CD4-positive, alpha-beta T cell (primary cell): ENCODE data around the gene NCKIPSD. TPM values are rescaled to one million over a fixed set of nuclear protein-coding genes. Genes with fewer than 3 reads are reported as not detected.

Experiments used
- ATAC-seq: fragments of 200-7000 bp; cut with Tn5 transposase; one replicate; pipeline ENCODE4 v1.10.0; 2022; ENCODE audit warnings: mild to moderate bottlenecking; ENCODE audit not compliant: poor library complexity
- CTCF ChIA-PET: fragments of 350-600 bp; sonication (Branson Sonifier 250); formaldehyde crosslinking; loops from one replicate; lab custom pipeline; 2021; ENCODE audit warnings: antibody characterized with exemption, inconsistent platforms; lab: Charles Lee
- POLR2A ChIA-PET: fragments of 350-600 bp; sonication (Branson Sonifier 250); formaldehyde crosslinking; loops from one replicate; lab custom pipeline; 2021; ENCODE audit warnings: antibody characterized with exemption, inconsistent platforms; lab: Charles Lee
- DNase-seq, 14 experiments: peaks; one replicate each; pipeline ENCODE4 v3.0.0-alpha.2; 2013 to 2020; ENCODE audit warnings: mixed read lengths in 2 of 14
- H3K27ac ChIP-seq, 2 donors: one replicate each; pipeline versions ENCODE4 v1.5.1 to v1.7.0; 2013; ENCODE audit warnings: low read length in 2 of 2, low read depth in 1 of 2, mild to moderate bottlenecking in 1 of 2
- H3K27me3 ChIP-seq, 2 experiments: 1 replicate in 1 of 2; 2 replicates in 1 of 2; pipeline versions ENCODE4 v1.6.1 to v1.7.0; 2013; ENCODE audit warnings: low read length in 2 of 2, control low read depth in 1 of 2, mild to moderate bottlenecking in 1 of 2, moderate library complexity in 1 of 2; ENCODE audit not compliant: insufficient read depth in 2 of 2, control insufficient read depth in 1 of 2
- H3K36me3 ChIP-seq: one replicate; pipeline ENCODE4 v1.6.1; 2013; ENCODE audit warnings: low read length, control low read depth; ENCODE audit not compliant: insufficient read depth
- H3K4me1 ChIP-seq: one replicate; pipeline ENCODE4 v1.6.1; 2013; ENCODE audit warnings: low read length, control low read depth; ENCODE audit not compliant: insufficient read depth
- H3K4me3 ChIP-seq: one replicate; pipeline ENCODE4 v1.5.1; 2013; ENCODE audit warnings: mild to moderate bottlenecking, low read length, moderate library complexity
- H3K9me3 ChIP-seq, 2 experiments: 1 replicate in 1 of 2; 2 replicates in 1 of 2; pipeline versions ENCODE4 v1.6.1 to v1.7.0; 2013; ENCODE audit warnings: low read length in 2 of 2, mild to moderate bottlenecking in 2 of 2, control low read depth in 1 of 2, moderate library complexity in 1 of 2; ENCODE audit not compliant: control insufficient read depth in 1 of 2, insufficient read depth in 1 of 2
- H3K27ac Mint-ChIP-seq: one replicate; pipeline ENCODE4 v1.8.0; 2020; ENCODE audit warnings: mixed read lengths
- H3K27me3 Mint-ChIP-seq: one replicate; pipeline ENCODE4 v1.8.0; 2021; ENCODE audit warnings: mixed read lengths
- H3K36me3 Mint-ChIP-seq: one replicate; pipeline ENCODE4 v1.8.0; 2021; ENCODE audit warnings: low read depth, mixed read lengths
- H3K4me1 Mint-ChIP-seq: one replicate; pipeline ENCODE4 v1.8.0; 2021; ENCODE audit warnings: low read depth, mixed read lengths
- H3K4me3 Mint-ChIP-seq: one replicate; pipeline ENCODE4 v1.8.0; 2020; ENCODE audit warnings: mild to moderate bottlenecking, mixed read lengths
- H3K9me3 Mint-ChIP-seq: one replicate; pipeline ENCODE4 v1.8.0; 2020; ENCODE audit warnings: mixed read lengths
- intact Hi-C, 2 experiments: fragments of 100-400 bp; cut with DNase I in 1 of 2; cut with micrococcal nuclease in 1 of 2; formaldehyde crosslinking; loops; one replicate each; pipeline versions ENCODE4 v1.15.1 to v1.9.0; 2023 to 2025; cut with DNase I, micrococcal nuclease
- total RNA-seq, 174 experiments: library from RNA in 2 of 174; stranded (reverse) in 2 of 174; gene quantifications; one replicate each; pipeline ENCODE4 v1.2.3 and lab custom pipeline; 2021 to 2026
- TF ChIP-seq, protein P1 (sequence below): fragments of 200-600 bp; IDR thresholded peaks from one replicate; pipeline ENCODE4 v1.8.0; 2022; ENCODE audit warnings: antibody characterized with exemption, mild to moderate bottlenecking

Gene NCKIPSD
- total RNA-seq, 2 experiments from 2014 or later: 9.7 to 10.8 TPM

DNA sequence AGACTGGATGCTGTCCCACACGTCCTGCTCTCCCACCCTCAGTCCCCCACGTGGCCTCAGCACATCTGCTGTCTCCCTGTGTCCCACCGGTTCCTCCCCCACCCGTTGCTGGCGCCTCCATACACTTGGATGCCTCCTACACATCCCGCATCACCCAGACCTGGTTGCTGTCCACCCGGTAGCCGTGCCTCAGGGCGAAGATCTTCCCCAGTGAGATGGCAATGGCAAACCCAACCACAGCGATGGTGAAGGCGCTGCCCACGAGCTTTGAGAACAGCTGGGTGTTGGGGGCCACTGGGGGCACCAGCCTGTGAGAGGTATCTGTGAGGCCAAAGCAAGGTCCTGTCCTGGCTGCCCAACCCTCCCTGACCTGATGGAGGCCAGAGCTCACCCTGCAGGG lies 54.9 kb downstream of the NCKIPSD start:
- Histone ChIP-seq H3K27me3 (no peaks in the 10 kb centered on the region), H3K4me3 (no peak overlapping the region), H3K27ac (no peak overlapping the region), H3K4me1 (peaks cover 24% of the 10 kb centered on the region), H3K9me3 (no peaks in the 10 kb centered on the region), H3K36me3 (peaks cover 24% of the 10 kb centered on the region)
- ChIA-PET CTCF (no interaction called here), POLR2A (no interaction called here)
- H3K4me1 Mint-ChIP-seq: peaks cover 7% of the 10 kb centered on the region
- no peaks in the 10 kb centered on the region for H3K9me3 Mint-ChIP-seq
- no peak overlapping the region for H3K4me3 Mint-ChIP-seq
- TF ChIP-seq, protein P1, sequence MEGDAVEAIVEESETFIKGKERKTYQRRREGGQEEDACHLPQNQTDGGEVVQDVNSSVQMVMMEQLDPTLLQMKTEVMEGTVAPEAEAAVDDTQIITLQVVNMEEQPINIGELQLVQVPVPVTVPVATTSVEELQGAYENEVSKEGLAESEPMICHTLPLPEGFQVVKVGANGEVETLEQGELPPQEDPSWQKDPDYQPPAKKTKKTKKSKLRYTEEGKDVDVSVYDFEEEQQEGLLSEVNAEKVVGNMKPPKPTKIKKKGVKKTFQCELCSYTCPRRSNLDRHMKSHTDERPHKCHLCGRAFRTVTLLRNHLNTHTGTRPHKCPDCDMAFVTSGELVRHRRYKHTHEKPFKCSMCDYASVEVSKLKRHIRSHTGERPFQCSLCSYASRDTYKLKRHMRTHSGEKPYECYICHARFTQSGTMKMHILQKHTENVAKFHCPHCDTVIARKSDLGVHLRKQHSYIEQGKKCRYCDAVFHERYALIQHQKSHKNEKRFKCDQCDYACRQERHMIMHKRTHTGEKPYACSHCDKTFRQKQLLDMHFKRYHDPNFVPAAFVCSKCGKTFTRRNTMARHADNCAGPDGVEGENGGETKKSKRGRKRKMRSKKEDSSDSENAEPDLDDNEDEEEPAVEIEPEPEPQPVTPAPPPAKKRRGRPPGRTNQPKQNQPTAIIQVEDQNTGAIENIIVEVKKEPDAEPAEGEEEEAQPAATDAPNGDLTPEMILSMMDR: no peak
- H3K36me3 Mint-ChIP-seq: peaks cover 31% of the 10 kb centered on the region
- no peak overlapping the region for H3K27ac Mint-ChIP-seq
- no peak for ATAC-seq
- H3K27me3 Mint-ChIP-seq: no peaks in the 10 kb centered on the region
- no peak for DNase-seq
- intact Hi-C loops: no loop called here

DNA sequence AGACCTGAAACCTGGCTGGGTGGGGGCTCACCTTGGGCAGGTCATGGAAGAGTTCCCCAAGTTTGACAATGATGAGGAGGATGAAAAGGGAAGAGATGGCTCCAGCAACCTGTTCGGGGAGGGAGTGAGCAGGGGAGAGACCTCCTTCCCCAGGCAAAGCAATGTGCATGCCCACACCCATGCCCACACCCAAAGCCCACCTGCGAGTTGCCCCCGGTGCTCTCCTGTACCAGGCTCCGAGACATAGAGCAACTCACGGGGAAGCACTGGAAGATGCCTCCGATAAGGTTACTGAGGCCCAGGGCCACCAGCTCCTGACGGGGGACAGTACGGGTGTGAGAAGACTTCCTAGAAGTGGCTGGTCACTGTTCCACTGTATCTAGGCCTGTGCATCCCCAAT lies 55.3 kb downstream of the NCKIPSD start:
- ATAC-seq (no peak), DNase-seq (no peak)
- no peaks in the 10 kb centered on the region for H3K9me3 ChIP-seq
- intact Hi-C loops: no loop called here
- Mint-ChIP-seq H3K4me1 (peaks cover 7% of the 10 kb centered on the region), H3K4me3 (no peak overlapping the region), H3K27ac (no peak overlapping the region), H3K36me3 (peaks cover 31% of the 10 kb centered on the region), H3K9me3 (no peaks in the 10 kb centered on the region), H3K27me3 (no peaks in the 10 kb centered on the region)
- peaks cover 20% of the 10 kb centered on the region for H3K4me1 ChIP-seq
- no peak overlapping the region for H3K4me3 ChIP-seq
- ChIA-PET CTCF (no interaction called here), POLR2A (no interaction called here)
- H3K36me3 ChIP-seq: peaks cover 24% of the 10 kb centered on the region
- H3K27me3 ChIP-seq: no peaks in the 10 kb centered on the region
- TF ChIP-seq, protein P1: no peak
- no peak overlapping the region for H3K27ac ChIP-seq

DNA sequence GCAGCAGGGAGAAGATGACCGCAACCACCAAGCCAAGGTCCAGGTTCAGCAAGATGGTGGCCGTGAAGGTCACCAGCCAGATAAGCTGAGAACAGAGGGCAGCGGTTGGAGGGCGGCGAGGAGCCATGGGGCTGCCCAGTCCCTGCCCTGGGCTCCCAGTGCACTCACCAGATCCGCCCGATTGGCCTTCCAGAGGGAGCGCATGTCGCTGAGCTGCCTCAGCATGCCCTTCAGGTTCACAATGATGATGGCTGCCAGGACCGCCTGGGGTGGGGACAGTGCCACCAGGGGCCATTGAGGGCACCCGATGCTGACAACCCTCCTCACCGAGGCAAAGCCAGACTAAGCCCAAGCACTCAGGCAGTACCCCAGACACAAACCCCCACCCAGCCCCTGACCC lies 55.8 kb downstream of the NCKIPSD start:
- Mint-ChIP-seq H3K36me3 (peaks cover 31% of the 10 kb centered on the region), H3K9me3 (no peaks in the 10 kb centered on the region), H3K27ac (no peak overlapping the region), H3K4me1 (peaks cover 9% of the 10 kb centered on the region), H3K4me3 (no peak overlapping the region), H3K27me3 (no peaks in the 10 kb centered on the region)
- TF ChIP-seq, protein P1: no peak
- no peaks in the 10 kb centered on the region for H3K27me3 ChIP-seq
- H3K4me3 ChIP-seq: no peak overlapping the region
- no peaks in the 10 kb centered on the region for H3K9me3 ChIP-seq
- ChIA-PET CTCF (no interaction called here), POLR2A (no interaction called here)
- peaks cover 27% of the 10 kb centered on the region for H3K36me3 ChIP-seq
- intact Hi-C loops: no loop called here
- peaks cover 17% of the 10 kb centered on the region for H3K4me1 ChIP-seq
- no peak overlapping the region for H3K27ac ChIP-seq
- no peak for DNase-seq
- no peak for ATAC-seq
